NOMO-1 treated with dmso at 0.1 percent for 144 hours (cell line): ENCODE results near the gene NEK9.

Source experiments
- DNase-seq: peaks from one replicate; lab custom pipeline; 2025; ENCODE audit not compliant: unreplicated experiment; lab: John Stamatoyannopoulos, UW

NEK9 gene

DNA sequence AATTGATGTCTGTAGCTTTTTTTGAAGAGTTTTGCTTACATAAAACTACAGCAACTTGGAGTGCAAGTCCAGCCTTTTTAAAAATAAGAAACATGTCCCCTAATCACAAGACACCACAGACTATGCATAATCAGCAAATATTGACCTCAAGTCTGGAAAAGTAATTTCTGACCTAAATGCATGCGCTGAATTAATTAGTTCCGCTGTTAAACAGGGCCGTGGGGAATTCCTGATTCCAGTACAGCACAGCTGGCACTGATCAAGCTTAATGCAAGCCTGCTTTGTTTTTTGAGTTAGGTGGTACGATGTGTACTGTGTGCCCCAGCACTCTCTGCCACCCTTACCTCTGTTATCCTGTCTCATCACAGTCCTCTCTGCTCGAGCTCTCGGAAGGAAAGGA, 84.8 kb downstream of the NEK9 start:
- no peak for DNase-seq

DNA sequence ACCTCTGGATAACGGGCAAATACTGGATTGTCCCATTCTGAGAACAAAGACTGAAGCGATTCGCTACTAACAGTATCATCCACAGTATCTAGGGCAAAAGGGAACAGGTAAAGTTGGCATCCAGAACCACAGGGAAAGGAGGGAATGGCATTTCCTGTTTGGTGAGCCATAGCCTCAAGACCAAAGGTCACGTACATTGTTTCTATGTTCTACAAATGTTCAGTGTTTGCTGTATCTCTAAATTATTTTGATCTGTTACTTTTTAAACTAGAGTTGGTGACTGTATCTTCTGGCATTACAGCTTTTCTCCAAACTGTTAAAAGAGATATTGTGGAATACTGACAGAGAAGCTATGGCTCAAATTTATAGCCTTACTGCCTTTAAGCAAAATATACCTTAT, 85.2 kb downstream of the NEK9 start:
- no peak for DNase-seq

DNA sequence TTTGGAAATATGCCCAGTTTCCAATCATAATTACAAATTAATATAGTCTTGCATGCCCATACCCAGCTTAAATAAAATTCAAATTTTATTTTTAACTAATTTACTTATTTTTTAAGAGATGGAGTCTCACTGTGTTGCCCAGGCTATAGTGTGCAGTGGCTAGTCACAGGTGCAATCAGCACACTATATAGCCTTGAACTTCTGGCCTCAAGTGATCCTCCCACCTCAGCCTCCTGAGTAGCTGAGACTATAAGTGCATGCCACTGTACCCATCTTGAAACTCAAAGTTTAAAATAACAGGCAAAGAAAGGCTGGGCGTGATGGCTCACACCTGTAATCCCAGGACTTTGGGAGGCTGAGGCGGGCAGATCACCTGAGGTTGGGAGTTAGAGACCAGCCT, 85.9 kb downstream of the NEK9 start:
- no peak for DNase-seq

DNA sequence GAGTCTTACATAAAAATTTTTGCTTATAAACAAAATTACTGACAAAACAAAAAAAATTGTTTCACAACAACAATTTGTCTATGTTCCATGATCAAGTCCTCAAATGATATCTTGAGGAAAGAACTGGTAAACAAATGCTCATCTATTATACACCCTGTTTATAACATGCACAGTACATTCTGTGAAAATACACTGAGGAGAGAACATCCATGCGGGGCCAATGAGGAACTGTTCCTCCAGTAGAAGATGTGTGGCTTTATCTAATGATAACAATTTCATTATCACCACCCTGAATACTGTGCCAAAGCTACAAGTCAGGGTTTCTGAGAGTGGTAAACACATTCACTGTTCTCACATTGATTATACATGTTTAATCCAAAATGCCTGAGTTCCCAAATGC, 86.3 kb downstream of the NEK9 start:
- no peak for DNase-seq

DNA sequence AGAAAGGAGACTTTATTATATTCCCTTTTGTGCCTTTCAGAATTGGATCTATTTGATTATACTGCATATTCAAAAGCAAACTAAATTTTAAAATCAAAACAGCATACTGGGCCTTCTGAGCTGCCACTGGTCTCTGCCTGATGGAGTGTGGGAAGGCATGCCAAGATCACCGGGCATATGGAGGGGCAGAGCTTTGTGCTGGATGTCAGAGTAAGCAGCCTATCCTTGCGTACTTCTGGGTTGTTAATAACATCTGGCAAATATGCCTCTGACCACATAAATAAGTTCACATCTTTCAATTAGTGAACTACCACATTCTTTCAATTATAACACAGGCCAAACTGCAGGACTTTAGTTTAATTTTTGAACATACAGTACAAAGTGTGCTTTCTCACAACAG, 93.9 kb downstream of the NEK9 start:
- DNase-seq: no peak

DNA sequence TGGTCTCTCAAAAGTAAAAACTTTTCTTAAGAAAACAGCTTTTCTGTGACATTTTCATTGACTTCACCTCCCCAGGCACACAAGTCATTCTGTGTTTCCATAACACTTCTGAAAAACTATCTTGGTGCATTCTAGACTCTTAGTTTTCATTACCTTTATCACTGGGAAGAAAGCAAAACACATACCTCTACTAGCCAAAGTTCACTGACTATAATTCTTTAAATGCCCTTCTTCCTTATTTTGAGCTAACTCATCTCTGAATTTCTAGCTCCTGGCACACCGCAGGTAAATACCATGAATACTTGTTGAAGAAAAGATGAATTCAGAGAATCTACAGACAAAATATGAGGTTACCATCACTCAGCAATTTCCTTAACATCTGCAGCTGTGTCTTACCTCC, 96.7 kb downstream of the NEK9 start:
- no peak for DNase-seq
